Activated naive CD8-positive, alpha-beta T cell treated with anti-CD3 and anti-CD28 coated beads for 36 hours (primary cell): Measurements from ENCODE around the gene HOXD10. TPM values are rescaled to one million over a fixed set of nuclear protein-coding genes. Genes with fewer than 3 reads are reported as not detected.
A peak's percentile ranks its signal among the peaks of the same experiment; 100 is the strongest.

Source experiments
- DNase-seq: peaks from one replicate; pipeline ENCODE4 v3.0.0; 2021
- H3K27ac Mint-ChIP-seq: one replicate; pipeline ENCODE4 v1.8.0; 2022; ENCODE audit warnings: mild to moderate bottlenecking, moderate library complexity, mixed read lengths
- H3K27me3 Mint-ChIP-seq: one replicate; pipeline ENCODE4 v1.8.0; 2022; ENCODE audit warnings: mild to moderate bottlenecking, mixed read lengths
- H3K36me3 Mint-ChIP-seq: one replicate; pipeline ENCODE4 v1.8.0; 2021; ENCODE audit warnings: mild to moderate bottlenecking, mixed read lengths
- H3K4me1 Mint-ChIP-seq: one replicate; pipeline ENCODE4 v1.8.0; 2021; ENCODE audit warnings: mixed read lengths
- H3K4me3 Mint-ChIP-seq: one replicate; pipeline ENCODE4 v1.8.0; 2022; ENCODE audit warnings: mild to moderate bottlenecking, moderate library complexity, mixed read lengths
- H3K9me3 Mint-ChIP-seq: one replicate; pipeline ENCODE4 v1.8.0; 2022; ENCODE audit warnings: mixed read lengths
- total RNA-seq, 2 experiments: library from RNA; stranded (reverse); gene quantifications; one replicate each; pipeline ENCODE4 v1.2.3, GENCODE V29; 2021

HOXD10 gene
- total RNA-seq, 2 experiments from 2014 or later, result not detected

GRCh38 chr2:176088048-176088936 lies 28.3 kb upstream of the HOXD10 start:
- H3K4me3 Mint-ChIP-seq, result peak overlapping the region; percentile 58
- peaks cover 94% of the 10 kb centered on the region for H3K27me3 Mint-ChIP-seq
- peaks cover 20% of the 10 kb centered on the region for H3K36me3 Mint-ChIP-seq
- no peak for DNase-seq
- peaks cover 25% of the 10 kb centered on the region for H3K9me3 Mint-ChIP-seq
- peaks cover 13% of the 10 kb centered on the region for H3K4me1 Mint-ChIP-seq
- H3K27ac Mint-ChIP-seq, result no peak overlapping the region

- H3K9me3 Mint-ChIP-seq, result peaks cover 20% of the 10 kb centered on the region
Measured at GRCh38 chr2:176088937-176089842, 27.4 kb upstream of the HOXD10 start.

GRCh38 chr2:176089843-176090395 lies 26.7 kb upstream of the HOXD10 start:
- H3K4me1 Mint-ChIP-seq, result peaks cover 18% of the 10 kb centered on the region
- H3K36me3 Mint-ChIP-seq, result peaks cover 10% of the 10 kb centered on the region
- H3K9me3 Mint-ChIP-seq, result peaks cover 14% of the 10 kb centered on the region
- no peak for DNase-seq
- H3K27me3 Mint-ChIP-seq, result peaks cover 94% of the 10 kb centered on the region
- H3K27ac Mint-ChIP-seq, result no peak overlapping the region
- H3K4me3 Mint-ChIP-seq, result no peak overlapping the region

More at GRCh38 chr2:176088937-176089842, 27.4 kb upstream of the HOXD10 start:
- Mint-ChIP-seq H3K4me3 (no peak overlapping the region), H3K27me3 (peaks cover 94% of the 10 kb centered on the region), H3K36me3 (peaks cover 15% of the 10 kb centered on the region), H3K4me1 (peaks cover 18% of the 10 kb centered on the region), H3K27ac (no peak overlapping the region)
- no peak for DNase-seq

- no peak for DNase-seq
- Mint-ChIP-seq H3K4me1 (peaks cover 18% of the 10 kb centered on the region), H3K36me3 (peaks cover 10% of the 10 kb centered on the region), H3K27ac (no peak overlapping the region), H3K4me3 (no peak overlapping the region), H3K9me3 (peaks cover 12% of the 10 kb centered on the region), H3K27me3 (peaks cover 94% of the 10 kb centered on the region)
Measured at GRCh38 chr2:176090862-176091261, 25.7 kb upstream of the HOXD10 start.

- H3K27me3 Mint-ChIP-seq, result peaks cover 94% of the 10 kb centered on the region
- peaks cover 10% of the 10 kb centered on the region for H3K9me3 Mint-ChIP-seq
- no peak for DNase-seq
- H3K27ac Mint-ChIP-seq, result peak overlapping the region; percentile 52
- H3K36me3 Mint-ChIP-seq, result peaks cover 10% of the 10 kb centered on the region
- H3K4me1 Mint-ChIP-seq, result peaks cover 19% of the 10 kb centered on the region
- H3K4me3 Mint-ChIP-seq, result no peak overlapping the region
Measured at GRCh38 chr2:176091329-176092258, 25.0 kb upstream of the HOXD10 start.

- Mint-ChIP-seq H3K4me1 (peaks cover 25% of the 10 kb centered on the region), H3K27ac (peak within 1 kb of the TSS; percentile 52)
Measured at GRCh38 chr2:176092270-176093144, 24.1 kb upstream of the HOXD10 start, which contains the start of gene HOXD13. HOXD13 (plus strand) TSS chr2:176092721; CDS start chr2:176092891, 170 bp downstream.

GRCh38 chr2:176093145-176093897 lies 23.3 kb upstream of the HOXD10 start:
- Mint-ChIP-seq H3K4me1 (peaks cover 27% of the 10 kb centered on the region), H3K36me3 (peaks cover 5% of the 10 kb centered on the region), H3K4me3 (no peak overlapping the region), H3K27ac (no peak overlapping the region), H3K27me3 (peaks cover 94% of the 10 kb centered on the region), H3K9me3 (peaks cover 3% of the 10 kb centered on the region)
- DNase-seq, result no peak

More at GRCh38 chr2:176092270-176093144, 24.1 kb upstream of the HOXD10 start, which contains the start of gene HOXD13:
- H3K4me3 Mint-ChIP-seq, result no peak within 1 kb of the TSS
- H3K36me3 Mint-ChIP-seq, result peaks cover 7% of the 10 kb centered on the region
- no peak for DNase-seq
- peaks cover 94% of the 10 kb centered on the region for H3K27me3 Mint-ChIP-seq
- H3K9me3 Mint-ChIP-seq, result peaks cover 4% of the 10 kb centered on the region

GRCh38 chr2:176093898-176094249 lies 22.7 kb upstream of the HOXD10 start:
- H3K27ac Mint-ChIP-seq, result no peak overlapping the region

GRCh38 chr2:176094349-176094748 lies 22.2 kb upstream of the HOXD10 start:
- peaks cover 4% of the 10 kb centered on the region for H3K36me3 Mint-ChIP-seq
- DNase-seq, result no peak
- H3K27me3 Mint-ChIP-seq, result peaks cover 94% of the 10 kb centered on the region
- H3K4me1 Mint-ChIP-seq, result peaks cover 26% of the 10 kb centered on the region
- no peak overlapping the region for H3K27ac Mint-ChIP-seq
- H3K4me3 Mint-ChIP-seq, result no peak overlapping the region
- peaks cover 3% of the 10 kb centered on the region for H3K9me3 Mint-ChIP-seq

More at GRCh38 chr2:176093898-176094249, 22.7 kb upstream of the HOXD10 start:
- Mint-ChIP-seq H3K9me3 (peaks cover 3% of the 10 kb centered on the region), H3K4me1 (peaks cover 26% of the 10 kb centered on the region), H3K27me3 (peaks cover 94% of the 10 kb centered on the region), H3K36me3 (peaks cover 4% of the 10 kb centered on the region), H3K4me3 (no peak overlapping the region)
- no peak for DNase-seq

- Mint-ChIP-seq H3K27ac (no peak overlapping the region), H3K27me3 (peaks cover 92% of the 10 kb centered on the region), H3K4me3 (no peak overlapping the region), H3K4me1 (peaks cover 26% of the 10 kb centered on the region), H3K9me3 (peaks cover 3% of the 10 kb centered on the region), H3K36me3 (peaks cover 4% of the 10 kb centered on the region)
- no peak for DNase-seq
Measured at GRCh38 chr2:176095421-176095820, 21.2 kb upstream of the HOXD10 start.

- DNase-seq, result no peak
- H3K36me3 Mint-ChIP-seq, result peaks cover 4% of the 10 kb centered on the region
- H3K9me3 Mint-ChIP-seq, result peaks cover 3% of the 10 kb centered on the region
- no peak overlapping the region for H3K27ac Mint-ChIP-seq
- H3K4me1 Mint-ChIP-seq, result peaks cover 26% of the 10 kb centered on the region
- H3K27me3 Mint-ChIP-seq, result peaks cover 92% of the 10 kb centered on the region
- peak overlapping the region; percentile 55 for H3K4me3 Mint-ChIP-seq
Measured at GRCh38 chr2:176096243-176096985, 20.2 kb upstream of the HOXD10 start.
